SK-N-SH (cell line): Measurements from ENCODE around the gene TICAM2. TPM values are rescaled to one million over a fixed set of nuclear protein-coding genes. Genes with fewer than 3 reads are reported as not detected.

Experiments used
- CTCF ChIA-PET: fragments of 300-600, 350-600 bp; formaldehyde crosslinking; extraction: SDS; loops from one replicate; lab custom pipeline; 2021; lab: Yijun Ruan, JAX
- POLR2A ChIA-PET: fragments of 350-600 bp; sonication (Branson Sonifier 250); formaldehyde crosslinking; extraction: SDS; loops from one replicate; lab custom pipeline; 2020; ENCODE audit warnings: antibody characterized with exemption, inconsistent platforms; lab: Yijun Ruan, JAX
- DNase-seq: peaks from one replicate; pipeline ENCODE4 v3.0.0; 2012
- H2AFZ ChIP-seq: fragments of 200-600 bp; sonication (generic); 2 replicates; pipeline ENCODE4 v1.8.1; 2016; ENCODE audit warnings: antibody characterized with exemption, mild to moderate bottlenecking, low read depth
- H3F3A ChIP-seq: fragments of 200-600 bp; sonication (generic); replicated peaks from 2 replicates; pipeline ENCODE3; 2016; ENCODE audit warnings: antibody characterized with exemption, mild to moderate bottlenecking; ENCODE audit not compliant: insufficient read depth
- H3K27ac ChIP-seq, 2 experiments: fragments of 200-500 bp in 1 of 2; fragments of 200-600 bp in 1 of 2; sonication (Bioruptor generic) in 1 of 2; sonication (generic), shearing (Covaris generic) in 1 of 2; 2 replicates each; pipeline versions ENCODE4 v1.5.1 to v1.6.1; 2014 to 2016; ENCODE audit warnings: low read depth in 2 of 2, inconsistent platforms in 1 of 2, low read length in 1 of 2, mild to moderate bottlenecking in 1 of 2, mixed read lengths in 1 of 2
- H3K27me3 ChIP-seq: fragments of 200-600 bp; sonication (generic), shearing (Covaris generic); 2 replicates; pipeline ENCODE4 v1.6.1; 2016; ENCODE audit warnings: mixed run types; ENCODE audit not compliant: insufficient read depth
- H3K36me3 ChIP-seq, 2 experiments: fragments of 200-500 bp in 1 of 2; fragments of 200-600 bp in 1 of 2; sonication (Bioruptor generic) in 1 of 2; sonication (generic) in 1 of 2; replicated peaks in 1 of 2; 2 replicates each; pipeline versions ENCODE3 to v1.5.1; 2014 to 2016; ENCODE audit warnings: low read length in 1 of 2, mild to moderate bottlenecking in 1 of 2; ENCODE audit not compliant: insufficient read depth in 2 of 2, control insufficient read depth in 1 of 2
- H3K4me1 ChIP-seq, 2 experiments: fragments of 200-500 bp in 1 of 2; fragments of 200-600 bp in 1 of 2; sonication (Bioruptor generic) in 1 of 2; sonication (generic), shearing (Covaris generic) in 1 of 2; 2 replicates each; pipeline versions ENCODE4 v1.5.1 to v1.6.1; 2014 to 2016; ENCODE audit warnings: low read depth in 1 of 2, low read length in 1 of 2, mixed run types in 1 of 2; ENCODE audit not compliant: insufficient read depth in 2 of 2, control insufficient read depth in 1 of 2
- H3K4me2 ChIP-seq: fragments of 200-600 bp; sonication (generic), shearing (Covaris generic); 2 replicates; pipeline ENCODE4 v1.6.1; 2017; ENCODE audit warnings: mixed run types
- H3K4me3 ChIP-seq, 2 experiments: fragments of 200-500 bp in 1 of 2; fragments of 200-600 bp in 1 of 2; sonication (Bioruptor generic) in 1 of 2; sonication (generic), shearing (Covaris generic) in 1 of 2; 2 replicates each; pipeline versions ENCODE4 v1.5.1 to v1.8.1; 2014 to 2016; ENCODE audit warnings: low read depth in 2 of 2, inconsistent platforms in 1 of 2, low read length in 1 of 2, mild to moderate bottlenecking in 1 of 2, mixed read lengths in 1 of 2, moderate library complexity in 1 of 2
- H3K79me2 ChIP-seq: fragments of 200-600 bp; sonication (generic); 2 replicates; pipeline ENCODE4 v1.8.1; 2017; ENCODE audit warnings: mild to moderate bottlenecking; ENCODE audit not compliant: insufficient read depth
- H3K9ac ChIP-seq: fragments of 200-600 bp; sonication (generic); 2 replicates; pipeline ENCODE4 v1.6.1; 2017; ENCODE audit warnings: mixed run types
- H3K9me2 ChIP-seq: fragments of 200-600 bp; sonication (generic); 2 replicates; pipeline ENCODE4 v1.6.1; 2017; ENCODE audit warnings: mixed run types
- H3K9me3 ChIP-seq: fragments of 200-600 bp; sonication (generic); 2 replicates; pipeline ENCODE4 v1.6.1; 2017; ENCODE audit warnings: mixed run types, mild to moderate bottlenecking, moderate library complexity
- H4K20me1 ChIP-seq: fragments of 200-600 bp; sonication (generic); 2 replicates; pipeline ENCODE4 v1.6.1; 2017; ENCODE audit warnings: mild to moderate bottlenecking, mixed run types; ENCODE audit not compliant: insufficient read depth
- CHD2 ChIP-seq: fragments of 150-350 bp; IDR thresholded peaks from 2 replicates; pipeline ENCODE4 v1.6.1; 2018; ENCODE audit warnings: low read length; ENCODE audit not compliant: partially characterized antibody
- EP300 ChIP-seq, 2 experiments: IDR thresholded peaks; 2 replicates each; pipeline versions ENCODE4 v1.4.0 to v1.6.1; 2012; ENCODE audit warnings: borderline replicate concordance in 1 of 2, low read depth in 1 of 2, low read length in 1 of 2
- EZH2phosphoT487 ChIP-seq: fragments of 200-600 bp; sonication (generic); IDR thresholded peaks from 2 replicates; pipeline ENCODE4 v1.6.1; 2017; ENCODE audit warnings: low read depth, mixed run types, mild to moderate bottlenecking, antibody characterized with exemption, moderate library complexity, borderline replicate concordance
- MAX ChIP-seq: IDR thresholded peaks from 2 replicates; pipeline ENCODE4 v1.4.0; 2012; ENCODE audit warnings: low read depth
- PBX3 ChIP-seq: IDR thresholded peaks from 2 replicates; pipeline ENCODE4; 2012
- RAD21 ChIP-seq: IDR thresholded peaks from 2 replicates; pipeline ENCODE4 v1.6.1; 2012; ENCODE audit warnings: mild to moderate bottlenecking, low read length
- RCOR1 ChIP-seq: fragments of 150-350 bp; IDR thresholded peaks from 2 replicates; pipeline ENCODE4 v1.6.1; 2017; ENCODE audit warnings: antibody characterized with exemption, low read length
- RFX5 ChIP-seq: IDR thresholded peaks from 2 replicates; pipeline ENCODE4 v1.6.1; 2012; ENCODE audit warnings: mild to moderate bottlenecking, improper control_type of control experiment, low read length
- RXRA ChIP-seq: IDR thresholded peaks from 2 replicates; pipeline ENCODE4 v1.4.0; 2012; ENCODE audit warnings: low read depth, mild to moderate bottlenecking, borderline replicate concordance
- SIN3A ChIP-seq: IDR thresholded peaks from 2 replicates; pipeline ENCODE4 v1.6.1; 2012; ENCODE audit warnings: low read depth, mild to moderate bottlenecking, low read length, moderate library complexity, borderline replicate concordance
- SMC3 ChIP-seq: IDR thresholded peaks from 2 replicates; pipeline ENCODE4 v1.6.1; 2012; ENCODE audit warnings: low read depth, low read length, improper control_type of control experiment
- WGBS: methylation state at CpG from one replicate; pipeline ENCODE4 v1.1.6; 2017; ENCODE audit warnings: low lambda C conversion rate; 5-methylcytosine and 5-hydroxymethylcytosine counted together
- polyA plus RNA-seq, 3 experiments: library from polyadenylated mRNA; depleted of rRNA; stranded (reverse); fragments of >200 nt; gene quantifications; 2 replicates each; pipeline ENCODE4 v1.2.3, GENCODE V29; 2012
- TF ChIP-seq, protein P1 (sequence below): fragments of 150-350 bp; IDR thresholded peaks from 2 replicates; pipeline ENCODE4 v1.6.1; 2016; ENCODE audit warnings: mild to moderate bottlenecking, low read depth, low read length
- TF ChIP-seq, protein P2 (sequence below): IDR thresholded peaks from 2 replicates; pipeline ENCODE4 v1.4.0; 2012; ENCODE audit warnings: low read depth, borderline replicate concordance

The TICAM2 gene
- polyA plus RNA-seq, 1 of the 3 experiments (the other 2 are of a cell fraction) = not detected

- no peak for TF ChIP-seq PBX3
- no peak for TF ChIP-seq RFX5
- no peak for TF ChIP-seq CHD2
- TF ChIP-seq MAX = no peak
- TF ChIP-seq EP300 (IDR thresholded peaks at IDR 0.05; ENCODE audit: borderline replicate concordance in 1 of 2, low read depth in 1 of 2, low read length in 1 of 2) = no peak
- TF ChIP-seq, protein P1, sequence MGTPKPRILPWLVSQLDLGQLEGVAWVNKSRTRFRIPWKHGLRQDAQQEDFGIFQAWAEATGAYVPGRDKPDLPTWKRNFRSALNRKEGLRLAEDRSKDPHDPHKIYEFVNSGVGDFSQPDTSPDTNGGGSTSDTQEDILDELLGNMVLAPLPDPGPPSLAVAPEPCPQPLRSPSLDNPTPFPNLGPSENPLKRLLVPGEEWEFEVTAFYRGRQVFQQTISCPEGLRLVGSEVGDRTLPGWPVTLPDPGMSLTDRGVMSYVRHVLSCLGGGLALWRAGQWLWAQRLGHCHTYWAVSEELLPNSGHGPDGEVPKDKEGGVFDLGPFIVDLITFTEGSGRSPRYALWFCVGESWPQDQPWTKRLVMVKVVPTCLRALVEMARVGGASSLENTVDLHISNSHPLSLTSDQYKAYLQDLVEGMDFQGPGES = no peak
- no peak for TF ChIP-seq EZH2phosphoT487
- TF ChIP-seq, protein P2, sequence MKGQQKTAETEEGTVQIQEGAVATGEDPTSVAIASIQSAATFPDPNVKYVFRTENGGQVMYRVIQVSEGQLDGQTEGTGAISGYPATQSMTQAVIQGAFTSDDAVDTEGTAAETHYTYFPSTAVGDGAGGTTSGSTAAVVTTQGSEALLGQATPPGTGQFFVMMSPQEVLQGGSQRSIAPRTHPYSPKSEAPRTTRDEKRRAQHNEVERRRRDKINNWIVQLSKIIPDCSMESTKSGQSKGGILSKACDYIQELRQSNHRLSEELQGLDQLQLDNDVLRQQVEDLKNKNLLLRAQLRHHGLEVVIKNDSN = no peak
- no peak for TF ChIP-seq SIN3A
- TF ChIP-seq RAD21 = no peak
- no peak for TF ChIP-seq RXRA
- TF ChIP-seq SMC3 = no peak
These were observed 33.6 kb downstream of the TICAM2 start (continued) for GRCh38 chr5:115568668-115569067.

- no peak overlapping the region for H3K4me3 ChIP-seq
- no peaks in the 10 kb centered on the region for H3K27me3 ChIP-seq
- H3K79me2 ChIP-seq = no peaks in the 10 kb centered on the region
- H3K9me3 ChIP-seq = no peaks in the 10 kb centered on the region
- no peak overlapping the region for H2AFZ ChIP-seq
- no peak overlapping the region for H3K9ac ChIP-seq
- no peaks in the 10 kb centered on the region for H3K36me3 ChIP-seq
- H3F3A ChIP-seq = peaks cover 5% of the 10 kb centered on the region
- peak; percentile 24 for DNase-seq
- H4K20me1 ChIP-seq = no peaks in the 10 kb centered on the region
- H3K4me2 ChIP-seq = no peak overlapping the region
- peak; percentile 47; the same call in 1 of the 2 replicates for TF ChIP-seq RCOR1
- no peak; a peak in 1 of 4 replicates for TF ChIP-seq EP300 (IDR thresholded peaks at IDR 0.05; ENCODE audit: borderline replicate concordance in 1 of 2, low read depth in 1 of 2, low read length in 1 of 2)
- ChIA-PET POLR2A (no interaction called here), CTCF (interaction anchor here (1.0 kb wide), 1 partner anchor 9 kb away, joined by 4 read pairs; no protein-coding TSS in a partner anchor)
- 66% methylated on average over 2 of the region's 2 CpGs for WGBS
- peaks cover 0 to 6% of the 10 kb centered on the region in 2 experiments; a peak in 1 of 4 replicates for H3K4me1 ChIP-seq
- no peaks in the 10 kb centered on the region for H3K9me2 ChIP-seq
- no peak overlapping the region for H3K27ac ChIP-seq
These were observed 37.0 kb downstream of the TICAM2 start for GRCh38 chr5:115565233-115565632.
